Fibroblast of mammary gland (primary cell): ENCODE measurements around the gene RIPK3.

Experiments
- DNase-seq: peaks from one replicate; pipeline ENCODE4 v3.0.0-alpha.2; 2010; ENCODE audit warnings: low read depth
- H3K4me3 ChIP-seq: 2 replicates; pipeline ENCODE4 v1.5.1; 2011; ENCODE audit warnings: low read depth, mild to moderate bottlenecking, low read length, moderate library complexity; ENCODE audit not compliant: control insufficient read depth
- TF ChIP-seq, protein P1 (sequence below): conservative IDR thresholded peaks from 2 replicates; pipeline ENCODE4 v1.5.1; 2011; ENCODE audit warnings: low read depth, low read length, inconsistent platforms; ENCODE audit not compliant: control insufficient read depth, insufficient read depth

RIPK3 gene

GRCh38 chr14:24382064-24382371 is 42.2 kb upstream of the RIPK3 start:
- no peak for DNase-seq
- H3K4me3 ChIP-seq: no peak overlapping the region
- TF ChIP-seq, protein P1, sequence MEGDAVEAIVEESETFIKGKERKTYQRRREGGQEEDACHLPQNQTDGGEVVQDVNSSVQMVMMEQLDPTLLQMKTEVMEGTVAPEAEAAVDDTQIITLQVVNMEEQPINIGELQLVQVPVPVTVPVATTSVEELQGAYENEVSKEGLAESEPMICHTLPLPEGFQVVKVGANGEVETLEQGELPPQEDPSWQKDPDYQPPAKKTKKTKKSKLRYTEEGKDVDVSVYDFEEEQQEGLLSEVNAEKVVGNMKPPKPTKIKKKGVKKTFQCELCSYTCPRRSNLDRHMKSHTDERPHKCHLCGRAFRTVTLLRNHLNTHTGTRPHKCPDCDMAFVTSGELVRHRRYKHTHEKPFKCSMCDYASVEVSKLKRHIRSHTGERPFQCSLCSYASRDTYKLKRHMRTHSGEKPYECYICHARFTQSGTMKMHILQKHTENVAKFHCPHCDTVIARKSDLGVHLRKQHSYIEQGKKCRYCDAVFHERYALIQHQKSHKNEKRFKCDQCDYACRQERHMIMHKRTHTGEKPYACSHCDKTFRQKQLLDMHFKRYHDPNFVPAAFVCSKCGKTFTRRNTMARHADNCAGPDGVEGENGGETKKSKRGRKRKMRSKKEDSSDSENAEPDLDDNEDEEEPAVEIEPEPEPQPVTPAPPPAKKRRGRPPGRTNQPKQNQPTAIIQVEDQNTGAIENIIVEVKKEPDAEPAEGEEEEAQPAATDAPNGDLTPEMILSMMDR: no peak

- TF ChIP-seq, protein P1: no peak
- H3K4me3 ChIP-seq: no peak overlapping the region
- no peak for DNase-seq
These were observed 41.7 kb upstream of the RIPK3 start for GRCh38 chr14:24381363-24382063.

- TF ChIP-seq, protein P1: no peak
- DNase-seq: no peak
- no peak overlapping the region for H3K4me3 ChIP-seq
These were observed 40.3 kb upstream of the RIPK3 start for GRCh38 chr14:24379907-24380730.

DNA sequence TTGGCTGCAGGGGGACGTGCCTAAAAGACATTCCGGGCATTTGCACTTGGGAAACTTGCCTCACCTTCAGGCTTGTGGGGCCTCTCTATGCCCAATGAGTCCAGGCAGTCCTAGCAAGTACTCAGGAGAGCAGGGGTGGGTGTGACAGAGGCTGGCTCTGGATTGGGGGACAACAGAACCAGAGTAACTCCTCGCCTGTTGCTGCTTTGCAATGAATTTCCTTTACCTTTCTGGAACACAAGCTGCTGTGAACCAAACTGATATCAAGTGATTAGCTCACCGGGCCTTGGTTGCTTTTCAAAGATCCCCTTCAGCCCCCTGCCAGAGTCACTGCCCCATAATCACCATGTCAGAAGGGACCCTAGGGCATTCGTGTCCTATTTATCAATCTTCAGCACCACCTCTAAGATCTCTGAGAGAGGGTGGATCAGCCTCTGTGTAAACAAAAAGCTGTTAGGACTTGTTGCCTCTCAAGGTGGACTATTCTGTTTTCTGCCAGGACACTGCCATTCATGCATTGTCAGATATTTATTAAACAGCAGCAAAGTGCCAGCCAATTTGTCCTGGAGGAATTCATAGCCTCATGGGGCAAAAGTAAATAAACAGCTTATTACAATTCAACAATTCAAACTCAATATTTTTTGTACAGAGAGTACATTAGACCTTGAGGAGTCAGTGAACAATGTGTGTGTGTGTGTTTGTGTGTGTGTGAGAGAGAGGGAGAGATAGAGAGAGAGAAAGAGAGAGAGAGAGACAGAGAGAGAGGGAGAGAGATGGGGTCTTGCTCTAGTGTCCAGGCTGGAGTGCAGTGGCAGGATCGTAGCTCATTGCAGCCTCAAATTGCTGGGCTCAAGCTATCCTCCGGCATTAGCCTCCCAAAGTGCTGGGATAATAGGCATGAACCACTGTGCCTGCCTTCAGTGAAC is 39.5 kb upstream of the RIPK3 start:
- TF ChIP-seq, protein P1: no peak

DNA sequence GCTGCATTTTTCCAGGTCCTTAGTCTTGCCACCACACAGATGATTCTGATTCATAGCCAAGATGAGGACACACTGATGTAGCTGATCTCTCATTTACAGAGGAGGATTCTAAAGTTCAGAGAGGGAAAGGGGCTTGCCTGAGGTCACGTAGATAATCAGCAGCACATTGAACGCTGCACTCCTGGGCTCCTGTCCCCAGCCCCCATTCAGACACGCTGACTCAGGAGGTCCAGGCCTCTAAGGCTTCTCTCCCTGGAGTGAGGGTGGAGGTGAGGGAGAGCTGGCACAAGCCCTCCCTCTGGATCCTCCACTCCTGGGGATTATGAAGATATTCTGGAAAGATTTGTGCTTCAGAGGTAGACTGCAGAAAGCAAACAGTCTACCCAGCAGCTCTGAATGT is 38.5 kb upstream of the RIPK3 start:
- no peak overlapping the region for H3K4me3 ChIP-seq
- TF ChIP-seq, protein P1: no peak
- DNase-seq: no peak

More for the DNA sequence above, 39.5 kb upstream of the RIPK3 start:
- no peak overlapping the region for H3K4me3 ChIP-seq
- DNase-seq: no peak

DNA sequence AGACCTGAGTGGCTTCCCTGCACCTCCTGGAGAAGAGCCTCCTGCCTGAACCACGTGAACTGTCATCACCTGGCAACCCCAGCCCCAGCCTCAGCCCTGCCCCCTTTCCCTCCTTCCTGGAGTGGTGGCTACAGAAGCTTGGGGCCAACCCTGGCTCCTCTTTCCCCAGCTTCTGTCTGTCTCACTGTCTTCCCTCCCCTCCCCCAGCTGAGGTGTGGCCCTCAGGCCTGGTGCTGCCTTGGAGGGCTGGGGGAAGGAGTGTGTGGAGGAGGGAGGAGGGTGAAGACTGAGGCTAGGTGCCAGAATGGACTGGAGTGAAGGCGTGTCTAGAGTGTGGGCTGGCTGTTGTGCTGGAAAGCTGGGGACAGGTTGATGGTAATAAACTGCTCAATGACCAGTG is 37.9 kb upstream of the RIPK3 start:
- no peak overlapping the region for H3K4me3 ChIP-seq
- DNase-seq: no peak
- TF ChIP-seq, protein P1: no peak
